ENCODE data around the gene MYLK4. TPM values are rescaled to one million over a fixed set of nuclear protein-coding genes. Genes with fewer than 3 reads are reported as not detected.

Gene MYLK4
- total and polyA plus RNA-seq, 2 of the 13 experiments (the other 11 are each of a cell fraction or from before 2014, with no cell fraction given) = 0.26 to 0.29 TPM

GRCh38 chr6:2684766-2685754 is 65.7 kb downstream of the MYLK4 start (continued):
- TF ChIP-seq AHDC1 (CRISPR knock-in tag; IDR thresholded peaks at IDR 0.05; ENCODE audit: borderline replicate concordance) (peak; percentile 83; the same call in 1 of the 2 replicates), EED (CRISPR knock-in tag; IDR thresholded peaks at IDR 0.05) (0 out of 2 replicates have a peak, but pooled peaks have one; percentile 34), EP300 (IDR thresholded peaks at IDR 0.05; ENCODE audit: low read depth in 2 of 2, low read length in 2 of 2) (peak in 1 of 2 experiments; percentile 51; a peak in 2 of 4 replicates), EP300 (CRISPR knock-in tag; IDR thresholded peaks at IDR 0.05; ENCODE audit: borderline replicate concordance) (no peak), GPBP1L1 (CRISPR knock-in tag; IDR thresholded peaks at IDR 0.05) (no peak), ARID5B (CRISPR knock-in tag; IDR thresholded peaks at IDR 0.05) (peak; percentile 43; the same call in 1 of the 2 replicates), TBX2 (CRISPR knock-in tag; IDR thresholded peaks at IDR 0.05; ENCODE audit: borderline replicate concordance) (0 out of 2 replicates have a peak, but pooled peaks have one; percentile 23), DPF2 (CRISPR knock-in tag; IDR thresholded peaks at IDR 0.05; ENCODE audit: borderline replicate concordance, low read depth) (0 out of 2 replicates have a peak, but pooled peaks have one; percentile 27), ASH2L (IDR thresholded peaks at IDR 0.05; ENCODE audit: insufficient read length, low read depth, low read length) (peak; percentile 19), FOXO4 (CRISPR knock-in tag; conservative IDR thresholded peaks at IDR 0.05) (0 out of 2 replicates have a peak, but pooled peaks have one; percentile 34)

Measured in HepG2 (cell line).